H9 (cell line): ENCODE results near the gene GALC. TPM values are rescaled to one million over a fixed set of nuclear protein-coding genes. Genes with fewer than 3 reads are reported as not detected.

Experiments
- DNase-seq: peaks from one replicate; pipeline ENCODE4 v3.0.0-alpha.2; 2017
- H2AFZ ChIP-seq: one replicate; pipeline ENCODE4 v1.6.1; 2013; ENCODE audit warnings: mild to moderate bottlenecking, low read length, control low read depth, moderate library complexity
- H2AK5ac ChIP-seq: 2 replicates; pipeline ENCODE4 v1.6.1; 2013; ENCODE audit warnings: low read length, control low read depth, mixed read lengths; ENCODE audit not compliant: insufficient read length
- H2BK120ac ChIP-seq: one replicate; pipeline ENCODE4 v1.6.1; 2013; ENCODE audit warnings: low read depth, mild to moderate bottlenecking, low read length, control low read depth, inconsistent platforms; ENCODE audit not compliant: poor library complexity, severe bottlenecking
- H2BK12ac ChIP-seq: 2 replicates; pipeline ENCODE4 v1.6.1; 2013; ENCODE audit warnings: low read length, control low read depth, mixed read lengths, low read depth; ENCODE audit not compliant: insufficient read length
- H2BK15ac ChIP-seq: 2 replicates; pipeline ENCODE4 v1.6.1; 2013; ENCODE audit warnings: low read depth, low read length, control low read depth
- H2BK20ac ChIP-seq: one replicate; pipeline ENCODE4 v1.6.1; 2013; ENCODE audit warnings: low read depth, mild to moderate bottlenecking, low read length, control low read depth, inconsistent platforms; ENCODE audit not compliant: poor library complexity, severe bottlenecking
- H2BK5ac ChIP-seq: 2 replicates; pipeline ENCODE4 v1.6.1; 2013; ENCODE audit warnings: low read length, control low read depth, mixed read lengths; ENCODE audit not compliant: insufficient read length
- H3K14ac ChIP-seq: 2 replicates; pipeline ENCODE4 v1.6.1; 2013; ENCODE audit warnings: low read length, control low read depth; ENCODE audit not compliant: insufficient read depth
- H3K18ac ChIP-seq: 2 replicates; pipeline ENCODE4 v1.6.1; 2013; ENCODE audit warnings: low read depth, mild to moderate bottlenecking, mixed read lengths, low read length, control low read depth; ENCODE audit not compliant: insufficient read length
- H3K23ac ChIP-seq: 2 replicates; pipeline ENCODE4 v1.6.1; 2013; ENCODE audit warnings: low read length, control low read depth, mixed read lengths, low read depth; ENCODE audit not compliant: insufficient read length
- H3K23me2 ChIP-seq: 2 replicates; pipeline ENCODE4 v1.6.1; 2013; ENCODE audit warnings: low read depth, mild to moderate bottlenecking, mixed read lengths, low read length, control low read depth; ENCODE audit not compliant: insufficient read length, poor library complexity, severe bottlenecking
- H3K27ac ChIP-seq: 2 replicates; pipeline ENCODE4 v1.5.1; 2013; ENCODE audit warnings: low read length, control low read depth, mixed read lengths, low read depth; ENCODE audit not compliant: insufficient read length
- H3K27me3 ChIP-seq: 2 replicates; pipeline ENCODE4 v1.6.1; 2013; ENCODE audit warnings: low read length, control low read depth, inconsistent platforms; ENCODE audit not compliant: insufficient read depth
- H3K4ac ChIP-seq: 2 replicates; pipeline ENCODE4 v1.6.1; 2013; ENCODE audit warnings: low read depth, mild to moderate bottlenecking, control low read depth, inconsistent platforms, low read length, moderate library complexity
- H3K4me1 ChIP-seq: 2 replicates; pipeline ENCODE4 v1.6.1; 2013; ENCODE audit warnings: low read length, control low read depth, inconsistent platforms; ENCODE audit not compliant: insufficient read depth
- H3K4me2 ChIP-seq: 2 replicates; pipeline ENCODE4 v1.6.1; 2013; ENCODE audit warnings: low read length, control low read depth, mixed read lengths; ENCODE audit not compliant: insufficient read length, insufficient read depth
- H3K56ac ChIP-seq: 2 replicates; pipeline ENCODE4 v1.6.1; 2013; ENCODE audit warnings: low read depth, mild to moderate bottlenecking, mixed read lengths, low read length, control low read depth; ENCODE audit not compliant: insufficient read length
- H3K79me1 ChIP-seq: 2 replicates; pipeline ENCODE4 v1.6.1; 2013; ENCODE audit warnings: low read depth, mild to moderate bottlenecking, moderate library complexity, low read length, control low read depth, inconsistent platforms; ENCODE audit not compliant: insufficient read depth, poor library complexity, severe bottlenecking
- H3K79me2 ChIP-seq: 2 replicates; pipeline ENCODE4 v1.6.1; 2013; ENCODE audit warnings: low read length, control low read depth, inconsistent platforms; ENCODE audit not compliant: insufficient read depth
- H3K9ac ChIP-seq: 2 replicates; pipeline ENCODE4 v1.6.1; 2013; ENCODE audit warnings: low read length, control low read depth, mixed read lengths; ENCODE audit not compliant: insufficient read length; ENCODE audit errors: extremely low read depth
- H3K9me3 ChIP-seq: one replicate; pipeline ENCODE4 v1.6.1; 2013; ENCODE audit warnings: low read depth, low read length, inconsistent platforms; ENCODE audit not compliant: control insufficient read depth
- H3T11ph ChIP-seq: one replicate; pipeline ENCODE4 v1.6.1; 2013; ENCODE audit warnings: mild to moderate bottlenecking, low read length, control low read depth, inconsistent platforms
- H4K20me1 ChIP-seq: one replicate; pipeline ENCODE4 v1.6.1; 2013; ENCODE audit not compliant: control insufficient read depth, insufficient read length, insufficient read depth
- H4K5ac ChIP-seq: 2 replicates; pipeline ENCODE4 v1.6.1; 2013; ENCODE audit warnings: low read depth, mild to moderate bottlenecking, mixed read lengths, low read length, control low read depth; ENCODE audit not compliant: insufficient read length
- H4K8ac ChIP-seq: replicated peaks from 2 replicates; pipeline ENCODE4 v1.6.1; 2013; ENCODE audit warnings: low read length, control low read depth, mixed read lengths, low read depth; ENCODE audit not compliant: insufficient read length
- H4K91ac ChIP-seq: 2 replicates; pipeline ENCODE4 v1.6.1; 2013; ENCODE audit warnings: low read depth, mild to moderate bottlenecking, moderate library complexity, mixed read lengths, low read length, control low read depth; ENCODE audit not compliant: insufficient read length
- H3K27ac Mint-ChIP-seq, 3 experiments: 2 replicates in 2 of 3; 3 replicates in 1 of 3; pipeline ENCODE4 v1.8.0; 2020 to 2021; ENCODE audit warnings: mixed read lengths in 3 of 3, mild to moderate bottlenecking in 1 of 3, moderate library complexity in 1 of 3
- H3K27me3 Mint-ChIP-seq: 2 replicates; pipeline ENCODE4 v1.8.0; 2021; ENCODE audit warnings: low read depth, mild to moderate bottlenecking, moderate library complexity, mixed read lengths
- H3K36me3 Mint-ChIP-seq, 3 experiments: 2 replicates in 2 of 3; 3 replicates in 1 of 3; pipeline ENCODE4 v1.8.0; 2020 to 2021; ENCODE audit warnings: low read depth in 3 of 3, mixed read lengths in 3 of 3; ENCODE audit not compliant: insufficient read depth in 1 of 3
- H3K4me1 Mint-ChIP-seq, 2 experiments: 2 replicates each; pipeline ENCODE4 v1.8.0; 2020; ENCODE audit warnings: mixed read lengths in 2 of 2
- H3K4me3 Mint-ChIP-seq, 2 experiments: 2 replicates in 1 of 2; 3 replicates in 1 of 2; pipeline ENCODE4 v1.8.0; 2020 to 2021; ENCODE audit warnings: mild to moderate bottlenecking in 2 of 2, mixed read lengths in 2 of 2, moderate library complexity in 1 of 2
- H3K9me3 Mint-ChIP-seq, 2 experiments: 2 replicates in 1 of 2; 3 replicates in 1 of 2; pipeline ENCODE4 v1.8.0; 2020; ENCODE audit warnings: mild to moderate bottlenecking in 2 of 2, mixed read lengths in 2 of 2, moderate library complexity in 1 of 2
- WGBS: extraction: QIAGEN DNeasy Blood & Tissue Kit; methylation state at CpG from one replicate; pipeline ENCODE4 v1.1.7; 2013; ENCODE audit warnings: missing lambda C conversion rate, low lambda C conversion rate, mixed read lengths; ENCODE audit not compliant: insufficient read length; ENCODE audit errors: extremely low coverage; 5-methylcytosine and 5-hydroxymethylcytosine counted together
- total RNA-seq: library from RNA; stranded (reverse); gene quantifications from 2 replicates; pipeline ENCODE4 v1.2.1, GENCODE V29; 2021
- TF ChIP-seq, protein P1 (sequence below): fragments of 200-600 bp; sonication (generic); conservative IDR thresholded peaks from 3 replicates; pipeline ENCODE4 v1.8.0; 2021; ENCODE audit warnings: antibody characterized with exemption, mild to moderate bottlenecking

GALC gene
- total RNA-seq, 1 experiment from 2014 or later = 12.4 TPM

DNA sequence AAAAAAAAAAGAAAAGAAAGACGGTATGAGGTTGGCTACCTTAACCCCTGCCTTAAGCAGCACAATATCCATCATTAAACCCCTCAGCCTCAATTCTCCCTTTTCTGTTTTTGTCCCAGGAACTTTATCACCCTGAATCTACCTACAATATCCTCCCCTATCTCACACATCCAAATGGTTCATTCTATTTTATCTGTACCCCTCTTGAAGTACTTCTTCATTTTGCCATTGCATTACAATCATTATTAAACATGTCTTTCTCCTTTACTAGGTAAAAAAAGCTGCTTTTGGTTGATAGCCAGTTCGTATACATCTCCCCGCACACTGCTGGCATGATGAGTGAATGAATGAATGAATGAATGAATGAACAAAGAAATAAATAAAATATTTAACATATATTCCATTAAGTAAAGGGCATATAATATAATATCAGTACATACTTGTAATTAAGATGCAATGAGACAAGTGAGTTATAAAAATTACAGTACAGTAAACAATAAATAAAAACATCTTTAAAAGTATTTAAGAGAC is 11.6 kb upstream of the GALC start:
- no peak overlapping the region for H2BK5ac ChIP-seq
- WGBS = no CpG with 5 or more reads among the region's 3 CpGs

More for the DNA sequence above, 11.6 kb upstream of the GALC start:
- Histone ChIP-seq H4K91ac (no peak overlapping the region), H3K27me3 (no peaks in the 10 kb centered on the region), H2BK12ac (no peak overlapping the region), H3K14ac (no peak overlapping the region), H2AFZ (no peak overlapping the region), H3T11ph (no peak overlapping the region), H3K4ac (no peak overlapping the region), H2BK120ac (no peak overlapping the region), H2BK20ac (no peak overlapping the region), H3K23ac (no peak overlapping the region), H3K9ac (no peak overlapping the region), H4K8ac (no peak overlapping the region), H4K5ac (no peak overlapping the region), H3K79me2 (no peaks in the 10 kb centered on the region), H3K9me3 (no peaks in the 10 kb centered on the region), H3K27ac (no peak overlapping the region), H3K4me1 (no peaks in the 10 kb centered on the region), H3K56ac (no peak overlapping the region), H2AK5ac (no peak overlapping the region), H4K20me1 (no peaks in the 10 kb centered on the region), H3K18ac (no peak overlapping the region), H3K23me2 (no peaks in the 10 kb centered on the region), H3K79me1 (no peaks in the 10 kb centered on the region), H2BK15ac (no peak overlapping the region), H3K4me2 (no peak overlapping the region)
- H3K27me3 Mint-ChIP-seq = no peaks in the 10 kb centered on the region
- DNase-seq = no peak
- no peaks in the 10 kb centered on the region for H3K9me3 Mint-ChIP-seq
- no peak overlapping the region for H3K4me3 Mint-ChIP-seq
- no peaks in the 10 kb centered on the region for H3K36me3 Mint-ChIP-seq
- TF ChIP-seq, protein P1, sequence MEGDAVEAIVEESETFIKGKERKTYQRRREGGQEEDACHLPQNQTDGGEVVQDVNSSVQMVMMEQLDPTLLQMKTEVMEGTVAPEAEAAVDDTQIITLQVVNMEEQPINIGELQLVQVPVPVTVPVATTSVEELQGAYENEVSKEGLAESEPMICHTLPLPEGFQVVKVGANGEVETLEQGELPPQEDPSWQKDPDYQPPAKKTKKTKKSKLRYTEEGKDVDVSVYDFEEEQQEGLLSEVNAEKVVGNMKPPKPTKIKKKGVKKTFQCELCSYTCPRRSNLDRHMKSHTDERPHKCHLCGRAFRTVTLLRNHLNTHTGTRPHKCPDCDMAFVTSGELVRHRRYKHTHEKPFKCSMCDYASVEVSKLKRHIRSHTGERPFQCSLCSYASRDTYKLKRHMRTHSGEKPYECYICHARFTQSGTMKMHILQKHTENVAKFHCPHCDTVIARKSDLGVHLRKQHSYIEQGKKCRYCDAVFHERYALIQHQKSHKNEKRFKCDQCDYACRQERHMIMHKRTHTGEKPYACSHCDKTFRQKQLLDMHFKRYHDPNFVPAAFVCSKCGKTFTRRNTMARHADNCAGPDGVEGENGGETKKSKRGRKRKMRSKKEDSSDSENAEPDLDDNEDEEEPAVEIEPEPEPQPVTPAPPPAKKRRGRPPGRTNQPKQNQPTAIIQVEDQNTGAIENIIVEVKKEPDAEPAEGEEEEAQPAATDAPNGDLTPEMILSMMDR = no peak
- no peak overlapping the region for H3K27ac Mint-ChIP-seq
- no peaks in the 10 kb centered on the region for H3K4me1 Mint-ChIP-seq
